ENCODE results near the gene LINC01488.

The LINC01488 gene

GRCh38 chr11:69467646-69468045 is 13.8 kb upstream of the LINC01488 start:
- no peak overlapping the region for H3K9ac ChIP-seq (ENCODE audit: low read depth, low read length)
- no peak overlapping the region for H3K4me2 ChIP-seq (ENCODE audit: low read length)
- H3K27me3 ChIP-seq (ENCODE audit: control insufficient read depth, insufficient read depth, low read length), result no peaks in the 10 kb centered on the region
- H3K4me1 ChIP-seq (ENCODE audit: control insufficient read depth, insufficient read depth, low read length), result peaks cover 11% of the 10 kb centered on the region
- H3K4me3 ChIP-seq (ENCODE audit: low read length), result no peak overlapping the region
- no peaks in the 10 kb centered on the region for H3K36me3 ChIP-seq (ENCODE audit: insufficient read depth, low read length)
- H3K9me3 ChIP-seq (replicated peaks; ENCODE audit: low read length), result no peaks in the 10 kb centered on the region

- Histone ChIP-seq H3K27me3 (ENCODE audit: control insufficient read depth, insufficient read depth, low read length) (no peaks in the 10 kb centered on the region), H3K9ac (ENCODE audit: low read depth, low read length) (no peak overlapping the region), H3K4me3 (ENCODE audit: low read length) (no peak overlapping the region), H3K36me3 (ENCODE audit: insufficient read depth, low read length) (no peaks in the 10 kb centered on the region), H3K9me3 (replicated peaks; ENCODE audit: low read length) (no peaks in the 10 kb centered on the region), H3K4me2 (ENCODE audit: low read length) (no peak overlapping the region), H3K4me1 (ENCODE audit: control insufficient read depth, insufficient read depth, low read length) (peaks cover 7% of the 10 kb centered on the region)
Observed at GRCh38 chr11:69468221-69468620, 13.2 kb upstream of the LINC01488 start.

GRCh38 chr11:69468911-69469885 is 12.3 kb upstream of the LINC01488 start:
- H3K9ac ChIP-seq (ENCODE audit: low read depth, low read length), result no peak overlapping the region

GRCh38 chr11:69470301-69470700 is 11.2 kb upstream of the LINC01488 start:
- Histone ChIP-seq H3K4me2 (ENCODE audit: low read length) (no peak overlapping the region), H3K4me3 (ENCODE audit: low read length) (no peak overlapping the region), H3K9me3 (replicated peaks; ENCODE audit: low read length) (peaks cover 6% of the 10 kb centered on the region), H3K36me3 (ENCODE audit: insufficient read depth, low read length) (no peaks in the 10 kb centered on the region), H3K4me1 (ENCODE audit: control insufficient read depth, insufficient read depth, low read length) (no peaks in the 10 kb centered on the region), H3K27me3 (ENCODE audit: control insufficient read depth, insufficient read depth, low read length) (no peaks in the 10 kb centered on the region), H3K9ac (ENCODE audit: low read depth, low read length) (no peak overlapping the region)

More at GRCh38 chr11:69468911-69469885, 12.3 kb upstream of the LINC01488 start:
- H3K27me3 ChIP-seq (ENCODE audit: control insufficient read depth, insufficient read depth, low read length), result no peaks in the 10 kb centered on the region
- H3K9me3 ChIP-seq (replicated peaks; ENCODE audit: low read length), result peaks cover 6% of the 10 kb centered on the region
- no peaks in the 10 kb centered on the region for H3K4me1 ChIP-seq (ENCODE audit: control insufficient read depth, insufficient read depth, low read length)
- H3K36me3 ChIP-seq (ENCODE audit: insufficient read depth, low read length), result no peaks in the 10 kb centered on the region
- no peak overlapping the region for H3K4me2 ChIP-seq (ENCODE audit: low read length)
- H3K4me3 ChIP-seq (ENCODE audit: low read length), result no peak overlapping the region

- Histone ChIP-seq H3K9ac (ENCODE audit: low read depth, low read length) (no peak overlapping the region), H3K4me1 (ENCODE audit: control insufficient read depth, insufficient read depth, low read length) (no peaks in the 10 kb centered on the region), H3K9me3 (replicated peaks; ENCODE audit: low read length) (peaks cover 6% of the 10 kb centered on the region), H3K36me3 (ENCODE audit: insufficient read depth, low read length) (no peaks in the 10 kb centered on the region), H3K4me2 (ENCODE audit: low read length) (no peak overlapping the region), H3K27me3 (ENCODE audit: control insufficient read depth, insufficient read depth, low read length) (no peaks in the 10 kb centered on the region), H3K4me3 (ENCODE audit: low read length) (no peak overlapping the region)
Observed at GRCh38 chr11:69470793-69471728, 10.4 kb upstream of the LINC01488 start.

GRCh38 chr11:69471729-69472540 is 9.5 kb upstream of the LINC01488 start:
- Histone ChIP-seq H3K9ac (ENCODE audit: low read depth, low read length) (no peak overlapping the region), H3K4me1 (ENCODE audit: control insufficient read depth, insufficient read depth, low read length) (no peaks in the 10 kb centered on the region), H3K9me3 (replicated peaks; ENCODE audit: low read length) (peaks cover 6% of the 10 kb centered on the region), H3K4me2 (ENCODE audit: low read length) (no peak overlapping the region), H3K36me3 (ENCODE audit: insufficient read depth, low read length) (no peaks in the 10 kb centered on the region), H3K4me3 (ENCODE audit: low read length) (no peak overlapping the region), H3K27me3 (ENCODE audit: control insufficient read depth, insufficient read depth, low read length) (no peaks in the 10 kb centered on the region)

GRCh38 chr11:69472541-69473275 is 8.8 kb upstream of the LINC01488 start:
- H3K9ac ChIP-seq (ENCODE audit: low read depth, low read length), result no peak overlapping the region
- H3K9me3 ChIP-seq (replicated peaks; ENCODE audit: low read length), result peaks cover 6% of the 10 kb centered on the region
- no peak overlapping the region for H3K4me2 ChIP-seq (ENCODE audit: low read length)
- H3K4me3 ChIP-seq (ENCODE audit: low read length), result no peak overlapping the region
- no peaks in the 10 kb centered on the region for H3K27me3 ChIP-seq (ENCODE audit: control insufficient read depth, insufficient read depth, low read length)
- H3K36me3 ChIP-seq (ENCODE audit: insufficient read depth, low read length), result no peaks in the 10 kb centered on the region
- no peaks in the 10 kb centered on the region for H3K4me1 ChIP-seq (ENCODE audit: control insufficient read depth, insufficient read depth, low read length)

GRCh38 chr11:69473276-69473845 is 8.1 kb upstream of the LINC01488 start:
- Histone ChIP-seq H3K4me2 (ENCODE audit: low read length) (no peak overlapping the region), H3K9ac (ENCODE audit: low read depth, low read length) (no peak overlapping the region), H3K4me1 (ENCODE audit: control insufficient read depth, insufficient read depth, low read length) (no peaks in the 10 kb centered on the region), H3K36me3 (ENCODE audit: insufficient read depth, low read length) (no peaks in the 10 kb centered on the region), H3K9me3 (replicated peaks; ENCODE audit: low read length) (peaks cover 6% of the 10 kb centered on the region), H3K27me3 (ENCODE audit: control insufficient read depth, insufficient read depth, low read length) (no peaks in the 10 kb centered on the region), H3K4me3 (ENCODE audit: low read length) (no peak overlapping the region)

- H3K4me2 ChIP-seq (ENCODE audit: low read length), result no peak overlapping the region
- H3K9ac ChIP-seq (ENCODE audit: low read depth, low read length), result no peak overlapping the region
- peaks cover 2% of the 10 kb centered on the region for H3K27me3 ChIP-seq (ENCODE audit: control insufficient read depth, insufficient read depth, low read length)
- H3K36me3 ChIP-seq (ENCODE audit: insufficient read depth, low read length), result no peaks in the 10 kb centered on the region
- H3K9me3 ChIP-seq (replicated peaks; ENCODE audit: low read length), result peaks cover 6% of the 10 kb centered on the region
- H3K4me1 ChIP-seq (ENCODE audit: control insufficient read depth, insufficient read depth, low read length), result peaks cover 4% of the 10 kb centered on the region
- no peak overlapping the region for H3K4me3 ChIP-seq (ENCODE audit: low read length)
Observed at GRCh38 chr11:69474736-69475135, 6.7 kb upstream of the LINC01488 start.

- no peak overlapping the region for H3K4me2 ChIP-seq (ENCODE audit: low read length)
- H3K4me3 ChIP-seq (ENCODE audit: low read length), result no peak overlapping the region
- no peak overlapping the region for H3K9ac ChIP-seq (ENCODE audit: low read depth, low read length)
- peaks cover 2% of the 10 kb centered on the region for H3K27me3 ChIP-seq (ENCODE audit: control insufficient read depth, insufficient read depth, low read length)
- peaks cover 6% of the 10 kb centered on the region for H3K9me3 ChIP-seq (replicated peaks; ENCODE audit: low read length)
- no peaks in the 10 kb centered on the region for H3K36me3 ChIP-seq (ENCODE audit: insufficient read depth, low read length)
- peaks cover 9% of the 10 kb centered on the region for H3K4me1 ChIP-seq (ENCODE audit: control insufficient read depth, insufficient read depth, low read length)
Observed at GRCh38 chr11:69475141-69475865, 6.2 kb upstream of the LINC01488 start.
